ENCODE results near the gene KIF1A. TPM values are rescaled to one million over a fixed set of nuclear protein-coding genes. Genes with fewer than 3 reads are reported as not detected.

KIF1A gene, protein sequence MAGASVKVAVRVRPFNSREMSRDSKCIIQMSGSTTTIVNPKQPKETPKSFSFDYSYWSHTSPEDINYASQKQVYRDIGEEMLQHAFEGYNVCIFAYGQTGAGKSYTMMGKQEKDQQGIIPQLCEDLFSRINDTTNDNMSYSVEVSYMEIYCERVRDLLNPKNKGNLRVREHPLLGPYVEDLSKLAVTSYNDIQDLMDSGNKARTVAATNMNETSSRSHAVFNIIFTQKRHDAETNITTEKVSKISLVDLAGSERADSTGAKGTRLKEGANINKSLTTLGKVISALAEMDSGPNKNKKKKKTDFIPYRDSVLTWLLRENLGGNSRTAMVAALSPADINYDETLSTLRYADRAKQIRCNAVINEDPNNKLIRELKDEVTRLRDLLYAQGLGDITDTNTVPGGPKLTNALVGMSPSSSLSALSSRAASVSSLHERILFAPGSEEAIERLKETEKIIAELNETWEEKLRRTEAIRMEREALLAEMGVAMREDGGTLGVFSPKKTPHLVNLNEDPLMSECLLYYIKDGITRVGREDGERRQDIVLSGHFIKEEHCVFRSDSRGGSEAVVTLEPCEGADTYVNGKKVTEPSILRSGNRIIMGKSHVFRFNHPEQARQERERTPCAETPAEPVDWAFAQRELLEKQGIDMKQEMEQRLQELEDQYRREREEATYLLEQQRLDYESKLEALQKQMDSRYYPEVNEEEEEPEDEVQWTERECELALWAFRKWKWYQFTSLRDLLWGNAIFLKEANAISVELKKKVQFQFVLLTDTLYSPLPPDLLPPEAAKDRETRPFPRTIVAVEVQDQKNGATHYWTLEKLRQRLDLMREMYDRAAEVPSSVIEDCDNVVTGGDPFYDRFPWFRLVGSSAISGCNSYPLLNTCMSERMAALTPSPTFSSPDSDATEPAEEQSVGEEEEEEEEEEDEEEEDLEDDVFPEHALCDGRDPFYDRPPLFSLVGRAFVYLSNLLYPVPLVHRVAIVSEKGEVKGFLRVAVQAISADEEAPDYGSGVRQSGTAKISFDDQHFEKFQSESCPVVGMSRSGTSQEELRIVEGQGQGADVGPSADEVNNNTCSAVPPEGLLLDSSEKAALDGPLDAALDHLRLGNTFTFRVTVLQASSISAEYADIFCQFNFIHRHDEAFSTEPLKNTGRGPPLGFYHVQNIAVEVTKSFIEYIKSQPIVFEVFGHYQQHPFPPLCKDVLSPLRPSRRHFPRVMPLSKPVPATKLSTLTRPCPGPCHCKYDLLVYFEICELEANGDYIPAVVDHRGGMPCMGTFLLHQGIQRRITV (N-terminal part only)
- total RNA-seq (ENCODE audit: low replicate concordance): under 0.01 TPM in 1 of 2 replicates, not detected in the other

GRCh38 chr2:240819858-240820606 lies at the start of gene KIF1A:
KIF1A (minus strand) TSS chr2:240820219; CDS start chr2:240797752, 22,467 bp downstream.

GRCh38 chr2:240868286-240869108 lies 48.5 kb upstream of the KIF1A start, which contains the start of gene AGXT:
AGXT (plus strand) TSS chr2:240868824; CDS start chr2:240868866, 42 bp downstream.

DNA sequence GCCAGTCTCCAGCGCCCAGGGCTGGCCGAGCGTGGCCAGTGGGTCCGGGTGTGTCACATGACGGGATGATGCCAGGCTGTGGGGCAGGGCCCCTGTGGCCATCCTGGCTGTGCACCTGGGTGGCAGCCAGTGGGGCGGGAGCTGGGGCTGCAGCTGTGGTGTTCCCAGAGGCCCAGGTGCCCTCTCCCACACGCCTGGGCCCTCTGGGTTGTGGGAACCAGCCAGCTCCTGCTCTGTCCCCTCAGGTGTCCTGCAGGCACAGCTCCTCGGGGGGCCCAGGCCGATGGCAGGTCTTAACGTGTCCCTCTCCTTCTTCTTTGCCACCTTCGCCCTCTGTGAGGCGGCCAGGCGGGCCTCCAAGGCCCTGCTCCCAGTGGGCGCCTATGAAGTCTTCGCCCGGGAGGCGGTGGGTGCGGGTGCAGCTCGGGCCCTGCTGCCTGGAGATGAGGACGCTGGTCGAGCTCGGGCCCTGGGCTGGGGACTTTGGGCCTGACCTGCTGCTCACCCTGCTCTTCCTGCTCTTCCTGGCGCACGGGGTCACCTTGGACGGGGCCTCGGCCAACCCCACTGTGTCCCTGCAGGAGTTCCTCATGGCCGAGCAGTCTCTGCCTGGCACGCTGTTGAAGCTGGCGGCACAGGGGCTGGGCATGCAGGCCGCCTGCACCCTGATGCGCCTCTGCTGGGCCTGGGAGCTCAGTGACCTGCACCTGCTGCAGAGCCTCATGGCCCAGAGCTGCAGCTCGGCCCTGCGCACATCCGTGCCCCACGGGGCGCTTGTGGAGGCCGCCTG lies 128.2 kb downstream of the KIF1A start, which contains the start of gene AQP12A:
Gene AQP12A, plus strand, starts transcription at position 236 of the 790 bp plus-strand sequence. Its CDS starts 48 bp downstream, at position 284.

DNA sequence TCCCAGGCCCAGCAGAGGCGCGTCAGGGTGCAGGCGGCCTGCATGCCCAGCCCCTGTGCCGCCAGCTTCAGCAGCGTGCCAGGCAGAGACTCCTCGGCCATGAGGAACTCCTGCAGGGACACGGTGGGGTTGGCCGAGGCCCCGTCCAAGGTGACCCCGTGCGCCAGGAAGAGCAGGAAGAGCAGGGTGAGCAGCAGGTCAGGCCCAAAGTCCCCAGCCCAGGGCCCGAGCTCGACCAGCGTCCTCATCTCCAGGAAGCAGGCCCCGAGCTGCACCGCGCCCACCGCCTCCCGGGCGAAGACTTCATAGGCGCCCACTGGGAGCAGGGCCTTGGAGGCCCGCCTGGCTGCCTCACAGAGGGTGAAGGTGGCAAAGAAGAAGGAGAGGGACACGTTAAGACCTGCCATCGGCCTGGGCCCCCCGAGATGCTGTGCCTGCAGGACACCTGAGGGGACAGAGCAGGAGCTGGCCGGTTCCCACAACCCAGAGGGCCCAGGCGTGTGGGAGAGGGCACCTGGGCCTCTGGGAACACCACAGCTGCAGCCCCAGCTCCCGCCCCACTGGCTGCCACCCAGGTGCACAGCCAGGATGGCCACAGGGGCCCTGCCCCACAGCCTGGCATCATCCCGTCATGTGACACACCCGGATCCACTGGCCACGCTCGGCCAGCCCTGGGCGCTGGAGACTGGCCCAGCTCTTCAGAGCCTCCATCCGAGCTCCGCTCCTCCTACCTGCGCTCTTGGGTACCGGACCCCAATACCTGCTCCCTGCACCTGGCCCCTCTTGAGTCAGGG lies 137.4 kb downstream of the KIF1A start, which contains the start of gene AQP12B:
Gene AQP12B, minus strand, starts transcription at position 455 of the 794 bp plus-strand sequence. Its CDS starts 48 bp downstream, at position 407.

Other genes with a start within 250 kb of the KIF1A start
- 14.9 and 18.6 TPM in 2 replicates for gene CAPN10, start 233.5 kb downstream of the KIF1A start, total RNA-seq (ENCODE audit: low replicate concordance)
- 0.23 and 0.30 TPM in 2 replicates for gene GPR35, start 194.7 kb downstream of the KIF1A start, total RNA-seq (ENCODE audit: low replicate concordance)
- gene AQP12B, start 137.3 kb downstream of the KIF1A start, total RNA-seq (ENCODE audit: low replicate concordance): not detected in 2 replicates
- not detected in 2 replicates for gene AQP12A, start 128.4 kb downstream of the KIF1A start, total RNA-seq (ENCODE audit: low replicate concordance)
- gene AGXT, start 48.6 kb upstream of the KIF1A start, total RNA-seq (ENCODE audit: low replicate concordance): not detected in 2 replicates
- gene MAB21L4, start 75.9 kb upstream of the KIF1A start, total RNA-seq (ENCODE audit: low replicate concordance): not detected in 2 replicates
- gene CROCC2, start 86.1 kb upstream of the KIF1A start, total RNA-seq (ENCODE audit: low replicate concordance): 0.12 TPM in 1 of 2 replicates, not detected in the other
- gene SNED1, start 178.4 kb upstream of the KIF1A start, total RNA-seq (ENCODE audit: low replicate concordance): 7.4 and 80.4 TPM in 2 replicates

Measured in smooth muscle cell of the coronary artery (primary cell).